Coronary artery (tissue), 2 donors: ENCODE measurements around the gene DERL2.

Experiments used
- DNase-seq: peaks from one replicate; pipeline ENCODE4 v3.0.0-alpha.2; 2017; ENCODE audit warnings: low spot score
- H3K27ac ChIP-seq, 2 donors: fragments of 200-600 bp; sonication (generic); one replicate each; pipeline ENCODE4 v1.5.1; 2016 to 2019
- H3K4me3 ChIP-seq: fragments of 200-600 bp; sonication (generic); 2 replicates; pipeline ENCODE4 v1.5.1; 2016; ENCODE audit warnings: mild to moderate bottlenecking, moderate library complexity
- CTCF ChIP-seq: fragments of 200-600 bp; sonication (generic); IDR thresholded peaks from one replicate; pipeline ENCODE4 v1.5.1; 2019; ENCODE audit warnings: antibody characterized with exemption

Gene DERL2

GRCh38 chr17:5513628-5514027, 27.6 kb upstream of the DERL2 start:
- Histone ChIP-seq H3K27ac (no peak overlapping the region), H3K4me3 (no peak overlapping the region)
- DNase-seq: no peak
- TF ChIP-seq CTCF: no peak

GRCh38 chr17:5511401-5512225, 25.6 kb upstream of the DERL2 start:
- TF ChIP-seq CTCF: no peak
- Histone ChIP-seq H3K27ac (no peak overlapping the region), H3K4me3 (no peak overlapping the region)
- DNase-seq: no peak

- H3K27ac ChIP-seq: no peak overlapping the region
Measured at GRCh38 chr17:5510771-5511170, 24.8 kb upstream of the DERL2 start.

GRCh38 chr17:5509482-5509881, 23.5 kb upstream of the DERL2 start:
- no peak overlapping the region for H3K27ac ChIP-seq
- TF ChIP-seq CTCF: no peak
- no peak for DNase-seq
- no peak overlapping the region for H3K4me3 ChIP-seq

More at GRCh38 chr17:5510771-5511170, 24.8 kb upstream of the DERL2 start:
- H3K4me3 ChIP-seq: no peak overlapping the region
- no peak for TF ChIP-seq CTCF
- no peak for DNase-seq

GRCh38 chr17:5508810-5509209, 22.8 kb upstream of the DERL2 start:
- DNase-seq: no peak
- TF ChIP-seq CTCF: no peak
- no peak overlapping the region for H3K27ac ChIP-seq
- H3K4me3 ChIP-seq: no peak overlapping the region

GRCh38 chr17:5506307-5506706, 20.3 kb upstream of the DERL2 start:
- no peak for DNase-seq
- H3K4me3 ChIP-seq: no peak overlapping the region
- H3K27ac ChIP-seq: no peak overlapping the region
- TF ChIP-seq CTCF: no peak

- Histone ChIP-seq H3K4me3 (no peak overlapping the region), H3K27ac (no peak overlapping the region)
- no peak for DNase-seq
- TF ChIP-seq CTCF: no peak
Measured at GRCh38 chr17:5502552-5502951, 16.6 kb upstream of the DERL2 start.
